Loucy (cell line): ENCODE data around the gene PSMD12.
"Not testable (repeated sequence)": the region's sequence is repeated elsewhere in the genome, so short reads cannot be mapped to it uniquely, and the experiment has no call there.

Experiments used
- H2AFZ ChIP-seq: fragments of 200-600 bp; sonication (generic); 2 replicates; pipeline ENCODE4 v1.6.0; 2016; ENCODE audit warnings: antibody characterized with exemption, mild to moderate bottlenecking, low read length, moderate library complexity
- H3F3A ChIP-seq: fragments of 200-600 bp; 2 replicates; pipeline ENCODE4 v1.6.0; 2016; ENCODE audit warnings: antibody characterized with exemption, low read depth, mild to moderate bottlenecking
- H3K27me3 ChIP-seq: fragments of 200-600 bp; sonication (generic); 2 replicates; pipeline ENCODE4 v1.6.1; 2014; ENCODE audit warnings: low read length, mild to moderate bottlenecking; ENCODE audit not compliant: insufficient read depth, poor library complexity, severe bottlenecking
- H3K36me3 ChIP-seq: fragments of 200-600 bp; sonication (generic); 2 replicates; pipeline ENCODE4 v1.6.1; 2016; ENCODE audit warnings: low read length; ENCODE audit not compliant: insufficient read depth
- H3K4me1 ChIP-seq: fragments of 200-600 bp; sonication (generic); 2 replicates; pipeline ENCODE4 v1.5.1; 2014; ENCODE audit warnings: low read length, mild to moderate bottlenecking; ENCODE audit not compliant: insufficient read depth, poor library complexity, severe bottlenecking
- H3K4me2 ChIP-seq: fragments of 200-600 bp; sonication (generic); 2 replicates; pipeline ENCODE4 v1.6.0; 2014; ENCODE audit warnings: antibody characterized with exemption, low read length, low read depth, mild to moderate bottlenecking; ENCODE audit not compliant: poor library complexity, severe bottlenecking
- H3K4me3 ChIP-seq: fragments of 200-600 bp; sonication (generic); 2 replicates; pipeline ENCODE4 v1.5.1; 2014; ENCODE audit warnings: low read length, mild to moderate bottlenecking, mixed read lengths; ENCODE audit not compliant: poor library complexity, severe bottlenecking
- H3K79me2 ChIP-seq: fragments of 200-600 bp; sonication (generic); 2 replicates; pipeline ENCODE4 v1.6.1; 2014; ENCODE audit warnings: low read length; ENCODE audit not compliant: insufficient read depth
- H3K9ac ChIP-seq: fragments of 200-600 bp; sonication (generic); 2 replicates; pipeline ENCODE4 v1.6.0; 2014; ENCODE audit warnings: mild to moderate bottlenecking, low read depth, low read length, moderate library complexity; ENCODE audit not compliant: poor library complexity, severe bottlenecking
- H3K9me2 ChIP-seq: fragments of 200-600 bp; sonication (generic); replicated peaks from 2 replicates; pipeline ENCODE4 v1.6.1; 2016; ENCODE audit warnings: low read depth, low read length, mixed read lengths
- H3K9me3 ChIP-seq: fragments of 200-600 bp; sonication (generic); 2 replicates; pipeline ENCODE4 v1.6.1; 2014; ENCODE audit warnings: mild to moderate bottlenecking, antibody characterized with exemption, low read length, low read depth; ENCODE audit not compliant: insufficient read depth
- H4K20me1 ChIP-seq: fragments of 200-600 bp; sonication (generic); 2 replicates; pipeline ENCODE4 v1.6.0; 2014; ENCODE audit warnings: antibody characterized with exemption, low read length, mild to moderate bottlenecking; ENCODE audit not compliant: insufficient read depth, poor library complexity, severe bottlenecking
- EZH2phosphoT487 ChIP-seq: fragments of 200-600 bp; IDR thresholded peaks from 2 replicates; pipeline ENCODE4 v1.6.1; 2018; ENCODE audit warnings: antibody characterized with exemption, mild to moderate bottlenecking, moderate library complexity, borderline replicate concordance
- TF ChIP-seq, protein P1 (sequence below): fragments of 200-600 bp; sonication (generic); conservative IDR thresholded peaks from 2 replicates; pipeline ENCODE4 v1.5.1; 2014; ENCODE audit warnings: mild to moderate bottlenecking, antibody characterized with exemption, low read length

The PSMD12 gene

DNA sequence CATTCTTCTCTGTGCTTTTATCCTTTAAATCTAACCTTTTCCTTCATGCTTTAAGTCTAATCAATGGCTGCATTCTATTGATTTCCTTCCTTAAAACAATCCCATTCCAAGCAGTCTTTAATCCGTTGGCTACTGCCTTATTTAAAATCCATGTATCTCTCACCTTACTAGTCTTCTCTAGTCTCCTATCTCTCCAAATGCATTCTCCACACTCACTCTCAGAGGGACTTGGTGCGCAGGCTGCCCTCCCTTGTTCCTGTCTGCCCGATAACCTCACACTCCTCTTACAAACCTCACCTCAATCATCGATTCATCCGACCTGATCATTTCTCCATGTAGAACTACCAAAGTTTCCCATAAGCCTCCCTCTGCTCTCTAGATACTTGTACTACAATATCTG, 23.1 kb downstream of the PSMD12 start:
- no peaks in the 10 kb centered on the region for H3K9me2 ChIP-seq
- TF ChIP-seq EZH2phosphoT487 = no peak
- TF ChIP-seq, protein P1, sequence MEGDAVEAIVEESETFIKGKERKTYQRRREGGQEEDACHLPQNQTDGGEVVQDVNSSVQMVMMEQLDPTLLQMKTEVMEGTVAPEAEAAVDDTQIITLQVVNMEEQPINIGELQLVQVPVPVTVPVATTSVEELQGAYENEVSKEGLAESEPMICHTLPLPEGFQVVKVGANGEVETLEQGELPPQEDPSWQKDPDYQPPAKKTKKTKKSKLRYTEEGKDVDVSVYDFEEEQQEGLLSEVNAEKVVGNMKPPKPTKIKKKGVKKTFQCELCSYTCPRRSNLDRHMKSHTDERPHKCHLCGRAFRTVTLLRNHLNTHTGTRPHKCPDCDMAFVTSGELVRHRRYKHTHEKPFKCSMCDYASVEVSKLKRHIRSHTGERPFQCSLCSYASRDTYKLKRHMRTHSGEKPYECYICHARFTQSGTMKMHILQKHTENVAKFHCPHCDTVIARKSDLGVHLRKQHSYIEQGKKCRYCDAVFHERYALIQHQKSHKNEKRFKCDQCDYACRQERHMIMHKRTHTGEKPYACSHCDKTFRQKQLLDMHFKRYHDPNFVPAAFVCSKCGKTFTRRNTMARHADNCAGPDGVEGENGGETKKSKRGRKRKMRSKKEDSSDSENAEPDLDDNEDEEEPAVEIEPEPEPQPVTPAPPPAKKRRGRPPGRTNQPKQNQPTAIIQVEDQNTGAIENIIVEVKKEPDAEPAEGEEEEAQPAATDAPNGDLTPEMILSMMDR = no peak
- H3K4me3 ChIP-seq = no peak overlapping the region
- H3K4me1 ChIP-seq = no peaks in the 10 kb centered on the region
- no peaks in the 10 kb centered on the region for H3K27me3 ChIP-seq
- H3K36me3 ChIP-seq = peaks cover 85% of the 10 kb centered on the region
- no peak overlapping the region for H2AFZ ChIP-seq
- H3F3A ChIP-seq = no peaks in the 10 kb centered on the region
- no peaks in the 10 kb centered on the region for H3K79me2 ChIP-seq
- no peak overlapping the region for H3K4me2 ChIP-seq
- no peaks in the 10 kb centered on the region for H4K20me1 ChIP-seq
- no peak overlapping the region for H3K9ac ChIP-seq
- no peaks in the 10 kb centered on the region for H3K9me3 ChIP-seq

DNA sequence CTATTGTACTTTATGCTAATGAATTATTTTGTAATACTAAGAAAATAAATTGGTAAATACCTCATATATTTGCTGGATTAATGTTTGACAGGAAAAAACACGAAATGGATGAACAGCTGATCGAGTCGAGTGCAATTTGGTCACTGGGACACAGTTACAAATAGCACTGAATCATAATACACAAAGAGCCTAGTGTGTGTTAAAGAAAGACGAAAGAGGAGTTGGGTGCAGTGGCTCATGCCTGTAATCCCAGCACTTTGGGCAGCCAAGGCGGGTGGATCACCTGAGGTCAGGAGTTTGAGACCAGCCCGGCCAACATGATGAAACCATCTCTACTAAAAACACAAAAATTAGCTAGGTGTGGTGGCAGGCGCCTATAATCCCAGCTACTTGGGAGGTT, 28.0 kb downstream of the PSMD12 start:
- not testable (repeated sequence) for H3K79me2 ChIP-seq, H3K9me2 ChIP-seq, H3K4me1 ChIP-seq, H3F3A ChIP-seq, H3K4me2 ChIP-seq, H3K9ac ChIP-seq, H4K20me1 ChIP-seq, H3K27me3 ChIP-seq, H3K9me3 ChIP-seq, H2AFZ ChIP-seq, H3K4me3 ChIP-seq
- peaks cover 40% of the 10 kb centered on the region; the same call in 1 of the 2 replicates for H3K36me3 ChIP-seq

DNA sequence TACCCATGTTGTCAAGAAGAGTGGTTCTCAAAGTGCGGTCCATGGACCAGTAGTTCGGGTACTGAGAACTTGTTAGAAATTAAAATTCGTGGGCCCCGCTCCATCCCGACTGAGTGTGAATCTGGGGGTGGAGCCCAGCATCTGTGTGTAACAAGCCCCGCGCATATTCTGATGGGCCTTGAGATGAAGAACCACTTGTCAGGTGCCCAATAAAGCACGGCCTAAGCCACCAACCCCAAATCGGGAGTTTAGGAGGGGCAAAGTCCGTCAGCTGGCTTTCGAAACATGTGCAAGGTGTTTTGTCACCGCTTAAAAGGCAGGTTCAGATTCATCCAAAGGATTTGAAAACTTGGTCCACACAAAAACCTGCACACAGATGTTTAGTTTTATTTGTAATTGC, 29.5 kb downstream of the PSMD12 start:
- Histone ChIP-seq H3K27me3 (no peaks in the 10 kb centered on the region), H3K79me2 (no peaks in the 10 kb centered on the region), H3K4me2 (no peak overlapping the region), H3K4me3 (no peak overlapping the region), H3K36me3 (peaks cover 26% of the 10 kb centered on the region; the same call in 1 of the 2 replicates), H3F3A (0 out of 2 replicates have a peak, but pooled peaks cover 5% of the 10 kb centered on the region), H3K9me2 (no peaks in the 10 kb centered on the region), H3K4me1 (no peaks in the 10 kb centered on the region), H4K20me1 (no peaks in the 10 kb centered on the region), H3K9me3 (no peaks in the 10 kb centered on the region), H3K9ac (no peak overlapping the region), H2AFZ (no peak overlapping the region)
- TF ChIP-seq EZH2phosphoT487 = no peak
- TF ChIP-seq, protein P1 = no peak

DNA sequence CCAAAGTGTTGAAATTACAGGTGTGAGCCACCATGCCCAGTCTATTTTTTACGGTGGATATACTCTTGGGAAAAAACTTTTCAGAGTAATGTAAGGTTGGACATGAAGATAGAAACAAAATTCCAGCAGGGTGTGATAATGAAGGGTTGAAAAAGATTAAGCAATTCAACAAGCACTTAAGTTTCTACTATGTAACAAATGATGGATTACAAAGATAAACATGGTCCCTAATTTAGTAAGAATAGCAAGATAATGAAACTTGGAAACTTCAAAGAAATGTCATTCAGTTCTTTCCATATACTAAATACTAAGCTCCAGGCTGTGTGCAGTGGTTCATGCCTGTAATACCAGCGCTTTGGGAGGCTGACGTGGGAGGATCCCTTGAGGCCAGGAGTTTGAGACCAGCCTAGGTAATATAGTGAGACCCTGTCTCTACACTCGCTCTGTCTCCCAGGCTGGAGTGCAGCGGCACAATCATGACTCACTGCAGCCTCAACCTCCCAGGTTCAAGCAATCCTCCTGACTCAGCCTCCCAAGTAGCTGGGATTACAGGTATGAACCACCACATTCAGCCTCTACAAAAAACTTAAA, 31.0 kb downstream of the PSMD12 start:
- 0 out of 2 replicates have a peak, but pooled peaks cover 5% of the 10 kb centered on the region for H3F3A ChIP-seq
- no peak overlapping the region for H2AFZ ChIP-seq
- peaks cover 12% of the 10 kb centered on the region; the same call in 1 of the 2 replicates for H3K36me3 ChIP-seq
- TF ChIP-seq, protein P1 = no peak
- no peak for TF ChIP-seq EZH2phosphoT487
- no peaks in the 10 kb centered on the region for H3K27me3 ChIP-seq
- no peaks in the 10 kb centered on the region for H3K9me2 ChIP-seq
- no peaks in the 10 kb centered on the region for H4K20me1 ChIP-seq
- no peak overlapping the region for H3K4me2 ChIP-seq
- H3K79me2 ChIP-seq = no peaks in the 10 kb centered on the region
- H3K9ac ChIP-seq = no peak overlapping the region
- H3K4me3 ChIP-seq = no peak overlapping the region
- no peaks in the 10 kb centered on the region for H3K9me3 ChIP-seq
- H3K4me1 ChIP-seq = no peaks in the 10 kb centered on the region

DNA sequence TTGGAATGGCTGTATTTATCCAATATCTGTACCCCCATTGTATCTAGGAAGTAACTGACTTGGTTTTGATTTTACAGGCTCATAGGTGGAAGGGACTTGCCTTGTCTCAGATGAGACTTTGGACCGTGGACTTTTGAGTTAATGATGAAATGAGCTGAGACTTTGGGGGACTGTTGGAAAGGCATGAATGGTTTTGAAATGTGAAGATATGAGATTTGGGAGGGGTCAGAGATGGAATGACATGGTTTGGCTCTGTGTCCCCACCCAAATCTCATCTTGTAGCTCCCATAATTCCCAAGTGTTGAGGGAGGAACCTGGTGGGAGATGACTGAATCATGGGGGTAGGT, 34.2 kb downstream of the PSMD12 start:
- H4K20me1 ChIP-seq, H3K4me1 ChIP-seq, H3K79me2 ChIP-seq, H3K9me3 ChIP-seq, H2AFZ ChIP-seq, H3K9me2 ChIP-seq, H3K9ac ChIP-seq, H3F3A ChIP-seq, H3K4me3 ChIP-seq, H3K27me3 ChIP-seq, H3K36me3 ChIP-seq, H3K4me2 ChIP-seq: not testable (repeated sequence)
